Transverse colon (tissue), 4 donors: Measurements from ENCODE around the gene TMIGD1. TPM values are rescaled to one million over a fixed set of nuclear protein-coding genes. Genes with fewer than 3 reads are reported as not detected.

ENCODE experiments used
- DNase-seq: peaks from one replicate; pipeline ENCODE4 v3.0.0-alpha.2; 2019
- H3K27ac ChIP-seq, 4 donors: fragments of 200-600 bp; sonication (generic); 2 replicates each; pipeline ENCODE4 v1.5.1; 2016 to 2018; ENCODE audit warnings: inconsistent platforms in 4 of 4
- H3K27me3 ChIP-seq: fragments of 200-600 bp; sonication (generic); 2 replicates; pipeline ENCODE4 v1.5.1; 2017; ENCODE audit warnings: inconsistent platforms
- H3K36me3 ChIP-seq, 4 donors: fragments of 200-600 bp; sonication (generic); 2 replicates each; pipeline ENCODE4 v1.5.1; 2017 to 2019; ENCODE audit warnings: inconsistent platforms in 4 of 4
- H3K4me1 ChIP-seq, 4 donors: fragments of 200-600 bp; sonication (generic); 2 replicates each; pipeline ENCODE4 v1.5.1; 2017 to 2020; ENCODE audit warnings: inconsistent platforms in 4 of 4
- H3K4me3 ChIP-seq, 4 donors: fragments of 200-600 bp; sonication (generic); 1 replicate in 1 of 4; 2 replicates in 3 of 4; pipeline versions ENCODE4 v1.5.1 to v1.6.1; 2017 to 2019; ENCODE audit warnings: inconsistent platforms in 4 of 4
- H3K9me3 ChIP-seq, 2 donors: fragments of 200-600 bp; sonication (generic); 2 replicates each; pipeline ENCODE4 v1.5.1; 2017 to 2019; ENCODE audit warnings: inconsistent platforms in 2 of 2
- CTCF ChIP-seq, 5 experiments: fragments of 200-600 bp in 3 of 5; fragments of 450-650 bp in 2 of 5; sonication (generic) in 3 of 5; IDR thresholded peaks; 1 replicate in 2 of 5; 2 replicates in 3 of 5; pipeline ENCODE4 v1.5.1; 2016 to 2017; ENCODE audit warnings: antibody characterized with exemption in 5 of 5, inconsistent platforms in 3 of 5, mild to moderate bottlenecking in 2 of 5, moderate library complexity in 1 of 5
- EP300 ChIP-seq: sonication (generic); formaldehyde crosslinking; IDR thresholded peaks from one replicate; pipeline ENCODE4 v1.6.1; 2017; ENCODE audit warnings: antibody characterized with exemption, low read depth
- POLR2A ChIP-seq: fragments of 450-650 bp; IDR thresholded peaks from one replicate; pipeline ENCODE4 v1.6.1; 2016; ENCODE audit warnings: antibody characterized with exemption, mild to moderate bottlenecking, moderate library complexity
- POLR2AphosphoS5 ChIP-seq, 3 donors: sonication (generic); formaldehyde crosslinking; IDR thresholded peaks; one replicate each; pipeline ENCODE4 v1.6.1; 2016; ENCODE audit warnings: antibody characterized with exemption in 3 of 3
- WGBS, 2 donors: methylation state at CpG; one replicate each; pipeline ENCODE4 v1.1.5; 2018; ENCODE audit warnings: low coverage in 1 of 2; 5-methylcytosine and 5-hydroxymethylcytosine counted together
- in situ Hi-C, 4 donors: fragments of 200-750 bp; cut with MboI; loops; one replicate each; pipeline versions ENCODE4 v1.15.0 to v1.15.1; 2017; ENCODE audit warnings: low sequenced_read_pairs in 3 of 4, low pct_ligation_motif_present in 1 of 4, low pct_unique_long_range_greater_than_20kb in 1 of 4
- intact Hi-C: fragments of 100-400 bp; cut with DNase I; formaldehyde crosslinking; loops from one replicate; pipeline ENCODE4 v1.15.1; 2023; ENCODE audit warnings: low total_unique reads
- total RNA-seq, 4 donors: library from RNA; depleted of rRNA; stranded (reverse); fragments of >200 nt; gene quantifications; one replicate each; pipeline ENCODE4 v1.1.0, GENCODE V29; 2016

The TMIGD1 gene
- total RNA-seq, 4 donors from 2014 or later: 0.80 to 488 (median 131) TPM

- WGBS, 2 donors: 72 to 80% methylated on average over 4 of the region's 4 CpGs
- no peak for TF ChIP-seq EP300
- H3K27ac ChIP-seq: no peak overlapping the region
- H3K36me3 ChIP-seq: no peaks in the 10 kb centered on the region
- H3K9me3 ChIP-seq: no peaks in the 10 kb centered on the region
- no peak overlapping the region for H3K4me3 ChIP-seq
- peaks cover 0 to 36% (median 20%) of the 10 kb centered on the region in 4 donors for H3K4me1 ChIP-seq
- no peaks in the 10 kb centered on the region for H3K27me3 ChIP-seq
- intact Hi-C loops (no loop called here), in situ Hi-C loops (loop anchor here in 2 of 4 donors (25.0 kb wide), 1 partner anchor 235 kb away; the partner anchor contains the start of gene NSRP1 (in 2 of the 2))
- DNase-seq: no peak
Observed at GRCh38 chr17:30347488-30347887, 13.6 kb upstream of the TMIGD1 start.

- H3K4me3 ChIP-seq: no peak overlapping the region
- intact Hi-C loops: no loop called here
- in situ Hi-C loops: loop anchor here in 2 of 4 donors (25.0 kb wide), 1 partner anchor 234 kb away; the partner anchor contains the start of gene NSRP1 (in 2 of the 2)
- no peak for DNase-seq
- H3K27ac ChIP-seq: peak overlapping the region; percentile 79 to 88 (median 83)
- no peaks in the 10 kb centered on the region for H3K9me3 ChIP-seq
- no peaks in the 10 kb centered on the region for H3K36me3 ChIP-seq
- no peaks in the 10 kb centered on the region for H3K27me3 ChIP-seq
- peaks cover 0 to 36% (median 20%) of the 10 kb centered on the region in 4 donors for H3K4me1 ChIP-seq
- 67 to 83% methylated on average over 1 to 3 of the region's 3 CpGs for WGBS, 2 donors
- TF ChIP-seq POLR2A: no peak
- TF ChIP-seq EP300: no peak
- no peak for TF ChIP-seq POLR2AphosphoS5 (IDR thresholded peaks at IDR 0.05)
- no peak for TF ChIP-seq CTCF (IDR thresholded peaks at IDR 0.05)
Observed at GRCh38 chr17:30346221-30346795, 12.5 kb upstream of the TMIGD1 start.

- Histone ChIP-seq H3K4me1 (peaks cover 0 to 39% (median 23%) of the 10 kb centered on the region in 4 donors), H3K9me3 (no peaks in the 10 kb centered on the region), H3K4me3 (no peak overlapping the region), H3K27ac (peak overlapping the region; percentile 79 to 88 (median 83)), H3K36me3 (no peaks in the 10 kb centered on the region), H3K27me3 (no peaks in the 10 kb centered on the region)
- DNase-seq: no peak
- intact Hi-C loops (no loop called here), in situ Hi-C loops (loop anchor here in 2 of 4 donors (25.0 kb wide), 1 partner anchor 233 kb away; the partner anchor contains the start of gene NSRP1 (in 2 of the 2))
- 67 to 94% methylated on average over 1 to 4 of the region's 4 CpGs for WGBS, 2 donors
- TF ChIP-seq POLR2AphosphoS5 (IDR thresholded peaks at IDR 0.05): no peak
- TF ChIP-seq POLR2A: no peak
- no peak for TF ChIP-seq EP300
- TF ChIP-seq CTCF (IDR thresholded peaks at IDR 0.05): no peak
Observed at GRCh38 chr17:30345527-30346075, 11.7 kb upstream of the TMIGD1 start.

GRCh38 chr17:30345089-30345433, 11.2 kb upstream of the TMIGD1 start:
- intact Hi-C loops: no loop called here
- TF ChIP-seq POLR2A (no peak), EP300 (no peak)
- H3K27ac ChIP-seq: peak overlapping the region; percentile 79 to 88 (median 83)
- 42 to 64% methylated on average over 2 of the region's 2 CpGs for WGBS, 2 donors
- H3K4me3 ChIP-seq: no peak overlapping the region
- no peaks in the 10 kb centered on the region for H3K27me3 ChIP-seq
- H3K4me1 ChIP-seq: peaks cover 4 to 45% (median 27%) of the 10 kb centered on the region in 4 donors
- in situ Hi-C loops: loop anchor here in 2 of 4 donors (25.0 kb wide), 1 partner anchor 233 kb away; the partner anchor contains the start of gene NSRP1 (in 2 of the 2)
- no peaks in the 10 kb centered on the region for H3K9me3 ChIP-seq
- H3K36me3 ChIP-seq: no peaks in the 10 kb centered on the region
- DNase-seq: no peak

- Histone ChIP-seq H3K4me1 (peaks cover 4 to 47% (median 27%) of the 10 kb centered on the region in 4 donors), H3K27me3 (no peaks in the 10 kb centered on the region), H3K4me3 (peak overlapping the region in 1 of 4 donors; percentile 13), H3K27ac (peak overlapping the region; percentile 79 to 88 (median 83)), H3K9me3 (no peaks in the 10 kb centered on the region), H3K36me3 (no peaks in the 10 kb centered on the region)
- TF ChIP-seq POLR2A: peak; percentile 48
- TF ChIP-seq EP300: no peak
- peak; percentile 37 to 73 (median 38) for TF ChIP-seq POLR2AphosphoS5 (IDR thresholded peaks at IDR 0.05)
- peak in 1 of 5 experiments; percentile 16 for TF ChIP-seq CTCF (IDR thresholded peaks at IDR 0.05)
- DNase-seq: peak; percentile 72
- WGBS, 2 donors: 34 to 48% methylated on average over 3 to 9 of the region's 9 CpGs
- in situ Hi-C loops: loop anchor here in 2 of 4 donors (25.0 kb wide), 1 partner anchor 232 kb away; the partner anchor contains the start of gene NSRP1 (in 2 of the 2)
- intact Hi-C loops: no loop called here
Observed at GRCh38 chr17:30344283-30345088, 10.6 kb upstream of the TMIGD1 start.
